ENCODE results near the gene PTPRM. TPM values are rescaled to one million over a fixed set of nuclear protein-coding genes. Genes with fewer than 3 reads are reported as not detected.

PTPRM gene
- total and polyA plus RNA-seq, 2 of the 8 experiments (the other 6 are each of a cell fraction or from before 2014, with no cell fraction given): 4.1 to 7.0 TPM

DNA sequence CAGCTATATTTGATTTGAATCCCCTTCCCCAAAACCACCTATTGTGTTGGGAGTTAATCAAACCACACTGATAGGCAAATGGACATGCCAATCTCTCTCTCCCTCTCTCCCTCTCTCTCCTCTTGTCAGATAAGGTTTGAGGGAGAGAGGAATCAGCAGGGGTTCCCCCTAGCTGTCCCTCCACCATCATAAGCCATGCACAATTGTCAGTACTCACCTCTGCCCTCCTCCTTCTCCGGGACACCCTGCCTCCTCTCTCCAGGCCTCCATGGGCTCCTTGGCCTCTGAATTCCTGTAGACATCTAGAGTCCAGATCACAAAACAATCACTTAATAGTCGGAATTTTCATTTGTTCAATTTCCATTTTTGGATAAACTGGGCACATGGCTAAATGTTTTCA is 798.4 kb downstream of the PTPRM start (continued):
- TF ChIP-seq, protein P1, sequence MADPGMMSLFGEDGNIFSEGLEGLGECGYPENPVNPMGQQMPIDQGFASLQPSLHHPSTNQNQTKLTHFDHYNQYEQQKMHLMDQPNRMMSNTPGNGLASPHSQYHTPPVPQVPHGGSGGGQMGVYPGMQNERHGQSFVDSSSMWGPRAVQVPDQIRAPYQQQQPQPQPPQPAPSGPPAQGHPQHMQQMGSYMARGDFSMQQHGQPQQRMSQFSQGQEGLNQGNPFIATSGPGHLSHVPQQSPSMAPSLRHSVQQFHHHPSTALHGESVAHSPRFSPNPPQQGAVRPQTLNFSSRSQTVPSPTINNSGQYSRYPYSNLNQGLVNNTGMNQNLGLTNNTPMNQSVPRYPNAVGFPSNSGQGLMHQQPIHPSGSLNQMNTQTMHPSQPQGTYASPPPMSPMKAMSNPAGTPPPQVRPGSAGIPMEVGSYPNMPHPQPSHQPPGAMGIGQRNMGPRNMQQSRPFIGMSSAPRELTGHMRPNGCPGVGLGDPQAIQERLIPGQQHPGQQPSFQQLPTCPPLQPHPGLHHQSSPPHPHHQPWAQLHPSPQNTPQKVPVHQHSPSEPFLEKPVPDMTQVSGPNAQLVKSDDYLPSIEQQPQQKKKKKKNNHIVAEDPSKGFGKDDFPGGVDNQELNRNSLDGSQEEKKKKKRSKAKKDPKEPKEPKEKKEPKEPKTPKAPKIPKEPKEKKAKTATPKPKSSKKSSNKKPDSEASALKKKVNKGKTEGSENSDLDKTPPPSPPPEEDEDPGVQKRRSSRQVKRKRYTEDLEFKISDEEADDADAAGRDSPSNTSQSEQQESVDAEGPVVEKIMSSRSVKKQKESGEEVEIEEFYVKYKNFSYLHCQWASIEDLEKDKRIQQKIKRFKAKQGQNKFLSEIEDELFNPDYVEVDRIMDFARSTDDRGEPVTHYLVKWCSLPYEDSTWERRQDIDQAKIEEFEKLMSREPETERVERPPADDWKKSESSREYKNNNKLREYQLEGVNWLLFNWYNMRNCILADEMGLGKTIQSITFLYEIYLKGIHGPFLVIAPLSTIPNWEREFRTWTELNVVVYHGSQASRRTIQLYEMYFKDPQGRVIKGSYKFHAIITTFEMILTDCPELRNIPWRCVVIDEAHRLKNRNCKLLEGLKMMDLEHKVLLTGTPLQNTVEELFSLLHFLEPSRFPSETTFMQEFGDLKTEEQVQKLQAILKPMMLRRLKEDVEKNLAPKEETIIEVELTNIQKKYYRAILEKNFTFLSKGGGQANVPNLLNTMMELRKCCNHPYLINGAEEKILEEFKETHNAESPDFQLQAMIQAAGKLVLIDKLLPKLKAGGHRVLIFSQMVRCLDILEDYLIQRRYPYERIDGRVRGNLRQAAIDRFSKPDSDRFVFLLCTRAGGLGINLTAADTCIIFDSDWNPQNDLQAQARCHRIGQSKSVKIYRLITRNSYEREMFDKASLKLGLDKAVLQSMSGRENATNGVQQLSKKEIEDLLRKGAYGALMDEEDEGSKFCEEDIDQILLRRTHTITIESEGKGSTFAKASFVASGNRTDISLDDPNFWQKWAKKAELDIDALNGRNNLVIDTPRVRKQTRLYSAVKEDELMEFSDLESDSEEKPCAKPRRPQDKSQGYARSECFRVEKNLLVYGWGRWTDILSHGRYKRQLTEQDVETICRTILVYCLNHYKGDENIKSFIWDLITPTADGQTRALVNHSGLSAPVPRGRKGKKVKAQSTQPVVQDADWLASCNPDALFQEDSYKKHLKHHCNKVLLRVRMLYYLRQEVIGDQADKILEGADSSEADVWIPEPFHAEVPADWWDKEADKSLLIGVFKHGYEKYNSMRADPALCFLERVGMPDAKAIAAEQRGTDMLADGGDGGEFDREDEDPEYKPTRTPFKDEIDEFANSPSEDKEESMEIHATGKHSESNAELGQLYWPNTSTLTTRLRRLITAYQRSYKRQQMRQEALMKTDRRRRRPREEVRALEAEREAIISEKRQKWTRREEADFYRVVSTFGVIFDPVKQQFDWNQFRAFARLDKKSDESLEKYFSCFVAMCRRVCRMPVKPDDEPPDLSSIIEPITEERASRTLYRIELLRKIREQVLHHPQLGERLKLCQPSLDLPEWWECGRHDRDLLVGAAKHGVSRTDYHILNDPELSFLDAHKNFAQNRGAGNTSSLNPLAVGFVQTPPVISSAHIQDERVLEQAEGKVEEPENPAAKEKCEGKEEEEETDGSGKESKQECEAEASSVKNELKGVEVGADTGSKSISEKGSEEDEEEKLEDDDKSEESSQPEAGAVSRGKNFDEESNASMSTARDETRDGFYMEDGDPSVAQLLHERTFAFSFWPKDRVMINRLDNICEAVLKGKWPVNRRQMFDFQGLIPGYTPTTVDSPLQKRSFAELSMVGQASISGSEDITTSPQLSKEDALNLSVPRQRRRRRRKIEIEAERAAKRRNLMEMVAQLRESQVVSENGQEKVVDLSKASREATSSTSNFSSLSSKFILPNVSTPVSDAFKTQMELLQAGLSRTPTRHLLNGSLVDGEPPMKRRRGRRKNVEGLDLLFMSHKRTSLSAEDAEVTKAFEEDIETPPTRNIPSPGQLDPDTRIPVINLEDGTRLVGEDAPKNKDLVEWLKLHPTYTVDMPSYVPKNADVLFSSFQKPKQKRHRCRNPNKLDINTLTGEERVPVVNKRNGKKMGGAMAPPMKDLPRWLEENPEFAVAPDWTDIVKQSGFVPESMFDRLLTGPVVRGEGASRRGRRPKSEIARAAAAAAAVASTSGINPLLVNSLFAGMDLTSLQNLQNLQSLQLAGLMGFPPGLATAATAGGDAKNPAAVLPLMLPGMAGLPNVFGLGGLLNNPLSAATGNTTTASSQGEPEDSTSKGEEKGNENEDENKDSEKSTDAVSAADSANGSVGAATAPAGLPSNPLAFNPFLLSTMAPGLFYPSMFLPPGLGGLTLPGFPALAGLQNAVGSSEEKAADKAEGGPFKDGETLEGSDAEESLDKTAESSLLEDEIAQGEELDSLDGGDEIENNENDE (IDR thresholded peaks at IDR 0.05; ENCODE audit: insufficient replicate concordance, low read length): no peak
- TF ChIP-seq SP1 (IDR thresholded peaks at IDR 0.05; ENCODE audit: low read depth, low read length): no peak
- TF ChIP-seq SRF (IDR thresholded peaks at IDR 0.05; ENCODE audit: low read depth, low read length): no peak
- no peak for TF ChIP-seq SIN3A (conservative IDR thresholded peaks at IDR 0.05 in 1 of 2, IDR thresholded peaks at IDR 0.05 in 1 of 2; ENCODE audit: low read depth in 1 of 2, low read length in 2 of 2)
- no peak for TF ChIP-seq BACH1 (IDR thresholded peaks at IDR 0.05; ENCODE audit: low read length)
- TF ChIP-seq, protein P2, sequence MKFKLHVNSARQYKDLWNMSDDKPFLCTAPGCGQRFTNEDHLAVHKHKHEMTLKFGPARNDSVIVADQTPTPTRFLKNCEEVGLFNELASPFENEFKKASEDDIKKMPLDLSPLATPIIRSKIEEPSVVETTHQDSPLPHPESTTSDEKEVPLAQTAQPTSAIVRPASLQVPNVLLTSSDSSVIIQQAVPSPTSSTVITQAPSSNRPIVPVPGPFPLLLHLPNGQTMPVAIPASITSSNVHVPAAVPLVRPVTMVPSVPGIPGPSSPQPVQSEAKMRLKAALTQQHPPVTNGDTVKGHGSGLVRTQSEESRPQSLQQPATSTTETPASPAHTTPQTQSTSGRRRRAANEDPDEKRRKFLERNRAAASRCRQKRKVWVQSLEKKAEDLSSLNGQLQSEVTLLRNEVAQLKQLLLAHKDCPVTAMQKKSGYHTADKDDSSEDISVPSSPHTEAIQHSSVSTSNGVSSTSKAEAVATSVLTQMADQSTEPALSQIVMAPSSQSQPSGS (IDR thresholded peaks at IDR 0.05; ENCODE audit: low read length): no peak
- TF ChIP-seq YY1 (IDR thresholded peaks at IDR 0.05; ENCODE audit: low read depth, low read length): no peak
- no peak for TF ChIP-seq RFX5 (IDR thresholded peaks at IDR 0.05; ENCODE audit: borderline replicate concordance, low read depth, low read length)
- TF ChIP-seq, protein P3, sequence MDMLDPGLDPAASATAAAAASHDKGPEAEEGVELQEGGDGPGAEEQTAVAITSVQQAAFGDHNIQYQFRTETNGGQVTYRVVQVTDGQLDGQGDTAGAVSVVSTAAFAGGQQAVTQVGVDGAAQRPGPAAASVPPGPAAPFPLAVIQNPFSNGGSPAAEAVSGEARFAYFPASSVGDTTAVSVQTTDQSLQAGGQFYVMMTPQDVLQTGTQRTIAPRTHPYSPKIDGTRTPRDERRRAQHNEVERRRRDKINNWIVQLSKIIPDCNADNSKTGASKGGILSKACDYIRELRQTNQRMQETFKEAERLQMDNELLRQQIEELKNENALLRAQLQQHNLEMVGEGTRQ (IDR thresholded peaks at IDR 0.05; ENCODE audit: low read length): no peak
